Right cardiac atrium (tissue), 5 donors: Measurements from ENCODE around the gene MIX23. TPM values are rescaled to one million over a fixed set of nuclear protein-coding genes. Genes with fewer than 3 reads are reported as not detected.
"Not testable (repeated sequence)": the region's sequence is repeated elsewhere in the genome, so short reads cannot be mapped to it uniquely, and the experiment has no call there.

Experiments used
- ATAC-seq, 2 donors: fragments of 200-7000 bp; cut with Tn5 transposase; one replicate each; pipeline versions ENCODE4 v1.8.0 to v1.9.1; 2020; ENCODE audit warnings: moderate library complexity in 2 of 2, mild to moderate bottlenecking in 1 of 2
- DNase-seq, 3 donors: peaks; one replicate each; pipeline ENCODE4 v3.0.0-alpha.2; 2020
- H3K27ac ChIP-seq: one replicate; pipeline ENCODE4 v1.5.1; 2013; ENCODE audit warnings: mild to moderate bottlenecking, low read length, control low read depth, moderate library complexity
- H3K27me3 ChIP-seq: one replicate; pipeline ENCODE4 v1.6.1; 2013; ENCODE audit not compliant: control insufficient read depth, insufficient read depth
- H3K4me1 ChIP-seq: one replicate; pipeline ENCODE4 v1.6.1; 2013; ENCODE audit warnings: low read length; ENCODE audit not compliant: control insufficient read depth, insufficient read depth
- H3K4me3 ChIP-seq: one replicate; pipeline ENCODE4 v1.5.1; 2013; ENCODE audit warnings: low read length, control low read depth
- H3K9me3 ChIP-seq: one replicate; pipeline ENCODE4 v1.6.1; 2013; ENCODE audit warnings: low read length; ENCODE audit not compliant: control insufficient read depth
- WGBS: extraction: QIAGEN DNeasy Blood & Tissue Kit; methylation state at CpG from one replicate; pipeline ENCODE4 v1.1.7; 2013; 5-methylcytosine and 5-hydroxymethylcytosine counted together
- intact Hi-C, 4 donors: fragments of 100-400 bp; cut with DNase I; formaldehyde crosslinking; loops; one replicate each; pipeline versions ENCODE4 v1.11.0 to v1.14.0; 2022 to 2023
- polyA plus RNA-seq: library from polyadenylated mRNA; stranded (reverse); fragments of 200-250 nt; gene quantifications from one replicate; pipeline ENCODE4 v1.2.3, GENCODE V29; 2013
- total RNA-seq, 4 donors: library from RNA; stranded (reverse); fragmentation: NEBNext Ultra II Directional; extraction: Animal tissue kit (Norgen Biotek cat#: 25700); gene quantifications; one replicate each; pipeline ENCODE4 v1.2.1, GENCODE V29; 2021
- donor health status: healthy with polysubstance abuse.
- donor health status: DM: no; HTN: yes; CAD: no.
- donor health status: DM: no; HTN: no; CAD: no.
- donor health status: DM: no; HTN: yes; CAD: no; lungs with severe emphysema.
- donor health status: DM: yes; HTN: yes; CAD: no.

Gene MIX23
- total and polyA plus RNA-seq, 5 donors = 16.7 to 44.7 (median 25.9) TPM

DNA sequence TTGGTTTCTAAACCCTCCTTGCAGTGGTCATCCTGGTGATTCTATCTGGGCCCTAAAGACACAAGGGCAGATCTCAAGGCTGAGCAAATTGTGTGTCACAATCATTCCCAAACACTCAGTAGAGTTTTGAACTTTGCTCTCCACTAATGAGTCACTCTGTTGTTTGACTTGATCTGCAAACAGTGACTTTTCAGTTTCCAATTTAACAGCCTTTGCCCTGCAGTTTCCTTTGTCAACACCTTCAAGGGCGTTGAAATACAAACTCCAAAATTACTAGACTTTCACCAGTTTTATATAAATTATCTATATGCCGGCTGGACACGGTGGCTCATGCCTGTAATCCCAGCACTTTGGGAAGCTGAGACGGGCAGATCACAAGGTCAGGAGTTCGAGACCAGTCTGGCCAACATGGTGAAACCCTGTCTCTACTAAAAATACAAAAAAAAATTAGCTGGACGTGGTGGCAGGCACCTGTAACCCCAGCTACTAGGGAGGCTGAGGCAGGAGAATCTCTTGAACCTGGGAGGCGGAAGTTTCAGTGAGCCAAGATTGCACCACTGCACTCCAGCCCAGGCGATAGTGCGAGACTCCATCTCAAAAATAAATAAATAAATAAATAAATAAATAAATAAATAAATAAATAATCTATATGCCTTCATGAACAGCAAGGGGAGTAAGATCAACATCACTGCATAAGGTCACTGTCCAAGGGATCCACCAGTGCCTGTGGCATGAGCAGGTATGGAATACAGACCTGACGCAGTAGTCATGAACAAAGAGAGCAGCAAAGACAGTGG lies 17.3 kb downstream of the MIX23 start:
- H3K27ac ChIP-seq, H3K27me3 ChIP-seq, H3K4me1 ChIP-seq, H3K9me3 ChIP-seq, H3K4me3 ChIP-seq, DNase-seq, intact Hi-C loops: not testable (repeated sequence)
- peak in 1 of 2 donors; percentile 31 for ATAC-seq
- 97% methylated on average over 10 of the region's 10 CpGs for WGBS

DNA sequence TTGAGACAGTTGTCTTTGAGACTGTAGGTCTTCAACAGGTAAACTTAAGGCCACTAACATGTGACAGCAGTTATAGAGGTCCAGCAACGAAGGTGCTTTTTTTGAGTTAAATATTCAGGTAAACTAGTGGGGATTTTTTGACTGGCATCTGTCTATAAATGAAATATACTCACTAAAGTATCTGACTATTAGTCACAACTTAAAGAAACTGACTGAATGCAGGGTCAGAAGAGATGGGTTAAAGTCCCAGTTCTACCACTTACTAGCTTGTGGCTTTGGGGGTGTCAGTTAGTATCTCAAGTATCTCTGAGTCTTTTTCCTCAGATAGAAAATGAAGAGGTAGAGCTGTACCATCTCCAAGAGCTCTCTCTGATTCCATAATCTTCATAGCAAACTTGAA lies 18.0 kb downstream of the MIX23 start:
- Histone ChIP-seq H3K27ac (no peak overlapping the region), H3K4me1 (no peaks in the 10 kb centered on the region), H3K4me3 (no peak overlapping the region), H3K27me3 (no peaks in the 10 kb centered on the region), H3K9me3 (no peaks in the 10 kb centered on the region)
- no peak for ATAC-seq
- WGBS = 95% methylated on average over 1 of the region's 1 CpG
- intact Hi-C loops = no loop called here
- no peak for DNase-seq

GRCh38 chr3:122364490-122364889 lies 18.5 kb downstream of the MIX23 start:
- no peaks in the 10 kb centered on the region for H3K4me1 ChIP-seq
- H3K9me3 ChIP-seq = no peaks in the 10 kb centered on the region
- H3K4me3 ChIP-seq = no peak overlapping the region
- H3K27me3 ChIP-seq = no peaks in the 10 kb centered on the region
- 97% methylated on average over 2 of the region's 2 CpGs for WGBS
- ATAC-seq (no peak), DNase-seq (no peak)
- no peak overlapping the region for H3K27ac ChIP-seq
- intact Hi-C loops = no loop called here

- ATAC-seq (no peak), DNase-seq (no peak)
- no peaks in the 10 kb centered on the region for H3K27me3 ChIP-seq
- 91% methylated on average over 2 of the region's 2 CpGs for WGBS
- intact Hi-C loops = no loop called here
- H3K4me3 ChIP-seq = no peak overlapping the region
- H3K4me1 ChIP-seq = no peaks in the 10 kb centered on the region
- no peaks in the 10 kb centered on the region for H3K9me3 ChIP-seq
- no peak overlapping the region for H3K27ac ChIP-seq
These were observed 21.0 kb downstream of the MIX23 start for GRCh38 chr3:122362026-122362425.

- H3K27ac ChIP-seq = no peak overlapping the region
- no peak overlapping the region for H3K4me3 ChIP-seq
- H3K9me3 ChIP-seq = no peaks in the 10 kb centered on the region
- H3K4me1 ChIP-seq = no peaks in the 10 kb centered on the region
- no peaks in the 10 kb centered on the region for H3K27me3 ChIP-seq
- intact Hi-C loops = no loop called here
- WGBS = 86% methylated on average over 2 of the region's 2 CpGs
- DNase-seq (no peak), ATAC-seq (no peak)
These were observed 24.4 kb downstream of the MIX23 start for GRCh38 chr3:122358703-122359032.

DNA sequence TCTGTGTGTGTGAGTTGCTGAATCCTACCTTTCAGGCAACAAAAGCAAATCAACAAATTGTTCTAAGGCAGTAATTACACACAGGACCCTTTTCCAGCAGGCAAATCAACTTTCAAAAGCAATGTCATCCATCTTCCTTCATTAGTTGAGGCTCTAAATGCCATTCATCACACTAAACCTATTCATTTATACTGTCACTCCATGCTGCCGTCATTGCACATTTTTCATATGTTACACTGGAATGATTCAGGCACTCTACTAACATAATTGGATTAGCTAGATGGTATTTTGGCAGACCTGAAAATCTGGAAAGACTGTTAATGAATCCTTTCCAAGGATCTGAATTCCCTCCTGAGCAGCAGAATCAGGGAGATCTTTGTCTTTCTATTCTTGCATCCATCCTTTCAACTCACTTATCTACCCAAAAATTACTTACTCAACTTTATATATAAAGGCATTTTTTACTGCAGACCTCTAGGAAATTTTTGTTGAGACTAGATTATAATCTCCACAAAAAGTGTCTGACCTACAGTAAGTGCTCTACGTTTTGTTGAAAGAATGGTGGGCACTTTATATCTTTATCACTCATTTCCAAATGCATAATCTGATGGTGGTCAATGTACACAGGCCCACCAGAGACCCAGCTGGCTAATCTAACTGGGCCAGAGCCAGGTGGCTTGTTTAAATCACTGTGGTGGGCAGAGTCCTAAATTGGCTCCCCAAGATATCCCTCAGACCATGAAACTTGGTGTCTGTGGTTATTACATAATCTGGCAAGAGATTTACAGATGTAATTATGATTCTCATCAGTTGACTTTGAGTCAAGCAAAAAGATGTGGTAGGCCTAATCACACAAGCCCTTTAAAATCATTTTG lies 25.0 kb downstream of the MIX23 start:
- intact Hi-C loops = no loop called here
- 67% methylated on average over 2 of the region's 2 CpGs for WGBS
- no peaks in the 10 kb centered on the region for H3K9me3 ChIP-seq
- no peak overlapping the region for H3K27ac ChIP-seq
- DNase-seq (no peak), ATAC-seq (no peak)
- H3K4me3 ChIP-seq = no peak overlapping the region
- no peaks in the 10 kb centered on the region for H3K27me3 ChIP-seq
- H3K4me1 ChIP-seq = no peaks in the 10 kb centered on the region

GRCh38 chr3:122356402-122356801 lies 26.6 kb downstream of the MIX23 start:
- 78% methylated on average over 4 of the region's 4 CpGs for WGBS
- Histone ChIP-seq H3K4me1 (no peaks in the 10 kb centered on the region), H3K4me3 (no peak overlapping the region), H3K9me3 (no peaks in the 10 kb centered on the region), H3K27ac (no peak overlapping the region), H3K27me3 (no peaks in the 10 kb centered on the region)
- no peak for ATAC-seq
- peak in 2 of 3 donors; percentile 16 to 51 for DNase-seq
- intact Hi-C loops = no loop called here

- intact Hi-C loops = no loop called here
These were observed 27.4 kb downstream of the MIX23 start for GRCh38 chr3:122355612-122356011.

DNA sequence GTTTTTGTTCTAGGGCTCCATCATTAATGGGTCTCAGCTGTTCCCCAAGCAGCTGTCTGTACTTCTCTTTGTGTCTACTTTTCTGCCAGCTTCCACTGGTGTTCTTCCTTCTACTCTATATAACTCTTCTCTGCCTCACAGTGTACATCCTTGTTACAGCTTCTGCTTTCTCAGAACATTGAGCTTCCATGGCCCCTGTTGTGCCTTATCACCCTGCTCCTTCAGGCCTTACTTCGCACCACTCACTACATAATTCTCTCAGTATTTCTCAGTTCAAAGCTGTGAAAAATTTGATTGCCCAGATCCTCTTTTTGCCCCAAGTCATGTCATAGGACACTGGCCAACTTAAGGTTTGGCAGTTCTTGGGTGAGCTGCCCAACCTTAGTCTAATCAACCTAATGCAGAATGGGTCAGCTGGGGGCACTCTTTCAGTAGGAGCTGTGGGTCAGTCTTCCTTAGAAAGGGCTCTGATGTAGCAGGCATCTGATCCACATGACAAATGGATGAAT lies 29.1 kb downstream of the MIX23 start:
- no peak overlapping the region for H3K4me3 ChIP-seq
- H3K27me3 ChIP-seq = no peaks in the 10 kb centered on the region
- DNase-seq (no peak), ATAC-seq (no peak)
- no peaks in the 10 kb centered on the region for H3K4me1 ChIP-seq
- 94% methylated on average over 1 of the region's 1 CpG for WGBS
- no peak overlapping the region for H3K27ac ChIP-seq
- no peaks in the 10 kb centered on the region for H3K9me3 ChIP-seq
- intact Hi-C loops = no loop called here

More at GRCh38 chr3:122355612-122356011, 27.4 kb downstream of the MIX23 start:
- H3K9me3 ChIP-seq = no peaks in the 10 kb centered on the region
- no peaks in the 10 kb centered on the region for H3K27me3 ChIP-seq
- no peaks in the 10 kb centered on the region for H3K4me1 ChIP-seq
- no peak for DNase-seq
- no peak for ATAC-seq
- 56% methylated on average over 4 of the region's 4 CpGs for WGBS
- no peak overlapping the region for H3K4me3 ChIP-seq
- H3K27ac ChIP-seq = no peak overlapping the region

- WGBS = 45% methylated on average over 2 of the region's 2 CpGs
- no peak overlapping the region for H3K27ac ChIP-seq
- H3K27me3 ChIP-seq = no peaks in the 10 kb centered on the region
- intact Hi-C loops = no loop called here
- ATAC-seq = peak in 1 of 2 donors; percentile 38
- H3K4me1 ChIP-seq = no peaks in the 10 kb centered on the region
- no peak for DNase-seq
- H3K9me3 ChIP-seq = no peaks in the 10 kb centered on the region
- H3K4me3 ChIP-seq = no peak overlapping the region
These were observed 29.8 kb downstream of the MIX23 start for GRCh38 chr3:122353215-122353614.

DNA sequence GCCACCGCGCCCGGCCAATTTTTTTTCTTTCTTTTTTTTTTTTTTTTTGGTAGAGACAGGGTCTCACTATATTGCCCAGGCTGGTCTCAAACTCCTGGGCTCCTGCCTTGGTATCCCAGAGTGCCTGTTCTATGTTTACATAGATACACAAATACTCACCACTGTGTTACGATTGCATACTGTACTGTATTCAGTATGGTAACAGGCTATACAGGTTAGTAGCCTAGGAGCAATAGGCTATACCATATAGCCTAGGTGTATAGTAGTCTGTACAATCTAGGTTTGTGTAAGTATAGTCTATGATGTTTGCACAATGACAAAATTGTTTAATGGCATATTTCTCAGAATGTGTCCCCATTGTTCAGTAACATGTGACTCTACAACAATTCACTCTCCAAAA lies 31.4 kb downstream of the MIX23 start:
- 96% methylated on average over 4 of the region's 4 CpGs for WGBS
- no peak for DNase-seq

More for the DNA sequence above, 31.4 kb downstream of the MIX23 start:
- Histone ChIP-seq H3K4me1 (no peaks in the 10 kb centered on the region), H3K27me3 (no peaks in the 10 kb centered on the region), H3K4me3 (no peak overlapping the region), H3K9me3 (no peaks in the 10 kb centered on the region), H3K27ac (no peak overlapping the region)
- intact Hi-C loops = no loop called here
- no peak for ATAC-seq
